ENCODE results near the gene PHAF1.

Gene PHAF1

DNA sequence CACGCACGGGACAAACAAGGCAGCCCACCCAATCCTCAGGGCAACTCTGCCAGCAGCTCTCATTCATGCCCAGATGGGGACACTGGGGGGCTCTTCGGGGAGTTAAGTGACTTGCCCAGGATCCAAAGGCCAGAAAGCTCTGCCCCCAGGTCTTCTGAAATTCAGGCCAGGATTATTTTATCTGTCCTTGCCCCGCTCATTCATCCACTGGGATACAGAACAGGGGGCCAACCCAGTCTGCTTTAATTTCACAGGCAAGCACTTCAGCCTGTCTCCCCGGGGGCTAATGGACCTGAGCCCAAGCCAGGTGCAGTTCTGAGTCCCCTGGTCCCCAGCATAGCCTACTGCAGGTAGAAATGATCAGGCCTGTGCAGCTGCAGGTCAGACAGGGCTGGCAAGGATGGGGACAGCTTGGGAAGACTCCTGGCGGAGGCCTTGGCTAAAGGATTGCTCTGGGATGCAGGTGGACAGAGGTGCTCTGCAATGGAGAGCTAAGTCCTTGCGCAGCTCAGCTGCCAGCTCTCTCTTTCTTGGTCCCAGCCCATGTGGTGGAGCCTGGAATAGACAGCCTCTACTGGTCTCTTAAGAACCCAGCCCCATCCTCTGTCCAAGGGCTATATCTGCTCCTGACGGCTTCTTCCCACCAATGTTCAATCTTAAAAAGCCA lies 41.8 kb downstream of the PHAF1 start:
- Histone ChIP-seq H3K4me2 (peak overlapping the region; percentile 79 to 97 (median 85); a peak in 14 of 22 replicates), H4K20me1 (peaks cover 66 to 100% (median 87%) of the 10 kb centered on the region in 11 experiments), H3K4me1 (peaks cover 19 to 35% (median 28%) of the 10 kb centered on the region in 10 experiments), H3K27ac (no peak overlapping the region), H3K36me3 (peaks cover 31 to 45% (median 35%) of the 10 kb centered on the region in 11 experiments), H3K9ac (no peak overlapping the region), H3K27me3 (peaks cover 29 to 61% (median 52%) of the 10 kb centered on the region in 11 experiments), H3K9me3 (replicated peaks in 1 of 11) (peaks cover 0 to 12% (median 0%) of the 10 kb centered on the region in 11 experiments; a peak in 4 of 22 replicates), H3K4me3 (0 out of 20 replicates have a peak overlapping the region, but pooled peaks of 1 of the 10 experiments have one; percentile 63)
- TF ChIP-seq Cebpa-rat (IDR thresholded peaks at IDR 0.05) = no peak

DNA sequence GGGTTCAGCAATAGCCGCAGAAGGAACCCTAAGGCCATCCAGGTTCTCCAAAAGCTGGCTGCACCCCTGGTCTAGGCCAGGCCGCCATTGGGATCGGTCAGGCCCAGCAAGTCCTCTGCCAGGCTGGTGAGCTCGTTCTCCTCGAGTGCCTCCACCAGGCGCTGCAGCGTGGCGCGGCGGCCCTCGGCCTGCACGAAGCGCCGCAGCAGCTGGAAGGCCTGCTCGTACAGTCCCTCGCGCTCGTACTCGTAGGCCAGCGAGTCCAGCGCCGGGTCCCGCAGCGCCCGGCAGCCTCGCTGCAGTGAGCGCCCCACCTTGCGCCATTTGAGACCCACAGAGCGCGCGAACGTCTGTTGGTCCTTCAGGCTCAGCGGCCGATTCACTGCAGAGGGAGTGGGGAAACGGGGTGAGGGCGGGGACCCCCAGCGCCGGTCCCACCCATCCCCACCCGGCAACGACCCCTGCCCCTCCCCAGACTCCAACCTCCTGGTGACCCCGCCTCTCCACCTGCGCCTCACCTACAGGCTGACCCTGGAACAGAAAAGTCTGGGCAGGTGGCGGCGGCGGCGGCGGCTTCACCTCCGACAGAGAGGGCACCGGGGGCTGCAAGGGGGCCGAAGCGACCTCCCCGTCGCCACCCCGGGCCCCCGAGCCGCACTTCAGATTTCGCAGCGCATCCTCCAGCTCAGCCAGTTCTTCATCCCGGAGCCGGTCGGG lies 45.0 kb downstream of the PHAF1 start:
- H3K4me3 ChIP-seq = no peak overlapping the region
- H3K4me2 ChIP-seq = peak overlapping the region; percentile 52 to 88 (median 71)
- peaks cover 0 to 6% (median 0%) of the 10 kb centered on the region in 11 experiments; a peak in 3 of 22 replicates for H3K9me3 ChIP-seq (replicated peaks in 1 of 11)
- H4K20me1 ChIP-seq = peaks cover 69 to 97% (median 87%) of the 10 kb centered on the region in 11 experiments
- H3K4me1 ChIP-seq = peaks cover 37 to 56% (median 46%) of the 10 kb centered on the region in 10 experiments
- H3K36me3 ChIP-seq = peaks cover 0 to 13% (median 4%) of the 10 kb centered on the region in 11 experiments; a peak in 14 of 22 replicates
- H3K9ac ChIP-seq = 0 out of 22 replicates have a peak overlapping the region, but pooled peaks of 1 of the 11 experiments have one; percentile 7
- peaks cover 20 to 55% (median 43%) of the 10 kb centered on the region in 11 experiments for H3K27me3 ChIP-seq
- no peak for TF ChIP-seq Cebpa-rat (IDR thresholded peaks at IDR 0.05)
- no peak overlapping the region for H3K27ac ChIP-seq

DNA sequence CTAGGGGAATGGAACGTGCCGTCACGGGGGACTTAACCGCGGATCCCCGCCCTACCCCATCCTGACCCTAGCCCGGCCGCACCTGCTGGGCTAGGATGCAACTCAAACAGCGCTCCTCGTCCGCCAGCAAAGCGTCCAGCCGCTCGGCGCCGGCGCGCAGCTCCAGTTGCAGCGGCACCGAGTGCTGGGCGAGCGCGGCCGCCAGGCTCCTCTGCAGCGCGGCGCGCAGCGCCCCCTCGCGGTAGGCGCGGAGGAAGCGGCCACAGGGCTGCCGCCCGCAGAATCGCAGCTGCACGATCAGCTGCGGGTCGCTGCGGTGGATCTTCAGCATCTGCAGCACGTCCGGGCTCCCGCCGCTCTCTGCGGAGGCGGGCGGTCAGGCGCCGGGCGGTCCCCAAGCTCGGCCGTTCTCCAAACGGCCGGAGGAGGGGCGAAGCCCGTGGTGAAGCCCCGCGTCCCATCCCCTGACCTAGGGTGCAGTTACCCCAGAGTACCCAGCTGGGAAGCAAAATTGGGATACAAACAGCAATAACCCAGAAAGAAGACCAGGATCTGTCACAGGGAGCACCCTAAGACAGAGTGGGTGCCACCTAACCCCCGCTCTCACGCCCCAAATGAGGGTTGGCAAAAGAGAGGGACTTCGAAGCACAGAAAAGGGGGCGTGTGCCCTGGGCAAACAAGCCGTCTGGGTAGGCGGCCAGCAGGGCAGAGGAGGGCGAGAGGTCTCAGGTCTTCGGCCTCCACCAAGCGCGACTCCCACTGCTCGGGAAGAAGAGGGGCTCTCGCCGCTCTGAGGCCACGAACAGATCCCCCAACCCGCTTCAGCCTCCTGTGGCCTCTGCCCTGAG lies 45.8 kb downstream of the PHAF1 start:
- no peak for TF ChIP-seq Cebpa-rat (IDR thresholded peaks at IDR 0.05)
- Histone ChIP-seq H3K9ac (0 out of 22 replicates have a peak overlapping the region, but pooled peaks of 1 of the 11 experiments have one; percentile 7), H4K20me1 (peaks cover 61 to 89% (median 79%) of the 10 kb centered on the region in 11 experiments), H3K27ac (no peak overlapping the region), H3K4me2 (peak overlapping the region; percentile 52 to 88 (median 71)), H3K36me3 (peaks cover 0 to 10% (median 0%) of the 10 kb centered on the region in 11 experiments; a peak in 2 of 22 replicates), H3K4me3 (no peak overlapping the region), H3K4me1 (peaks cover 31 to 56% (median 39%) of the 10 kb centered on the region in 10 experiments), H3K9me3 (replicated peaks in 1 of 11) (no peaks in the 10 kb centered on the region), H3K27me3 (peaks cover 13 to 47% (median 35%) of the 10 kb centered on the region in 11 experiments)

DNA sequence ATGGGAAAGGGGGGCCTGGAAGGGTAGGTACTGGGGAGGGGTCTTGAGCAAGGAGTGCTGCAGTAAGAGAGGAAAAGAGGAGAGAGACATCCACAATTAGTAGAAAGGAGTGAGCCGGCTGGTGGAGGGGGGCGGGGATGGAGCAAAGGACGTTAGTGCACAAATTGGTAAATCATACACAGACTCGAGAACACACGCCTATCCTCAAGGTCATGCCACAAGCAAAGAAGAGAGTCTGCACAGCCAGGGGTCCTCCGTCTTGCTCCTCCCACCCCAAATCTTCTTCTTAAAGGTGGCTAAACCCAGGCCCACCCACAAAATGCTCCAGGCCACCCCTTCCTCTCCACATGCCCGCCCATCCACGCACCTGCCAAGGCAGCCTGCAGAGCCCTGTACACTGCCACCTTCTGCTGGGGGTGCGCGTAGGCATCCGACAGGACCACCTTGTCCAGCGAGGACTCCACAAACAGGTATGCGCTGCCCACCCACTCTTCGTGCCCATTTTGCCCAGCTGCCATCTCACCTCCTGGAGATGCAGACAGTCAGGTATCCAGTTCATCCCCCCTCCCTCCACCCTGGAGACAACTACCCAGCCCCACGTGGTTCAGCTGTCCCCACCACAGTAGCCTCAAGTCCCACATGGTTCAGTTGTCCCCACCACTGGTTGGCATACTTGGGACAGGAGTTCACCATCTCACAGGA lies 46.6 kb downstream of the PHAF1 start:
- peaks cover 0 to 10% (median 0%) of the 10 kb centered on the region in 11 experiments; a peak in 2 of 22 replicates for H3K36me3 ChIP-seq
- TF ChIP-seq Cebpa-rat (IDR thresholded peaks at IDR 0.05) = no peak
- no peak overlapping the region for H3K4me3 ChIP-seq
- no peak overlapping the region for H3K9ac ChIP-seq
- H3K27me3 ChIP-seq = peaks cover 7 to 44% (median 31%) of the 10 kb centered on the region in 11 experiments
- no peak overlapping the region for H3K27ac ChIP-seq
- H3K4me1 ChIP-seq = peaks cover 29 to 54% (median 36%) of the 10 kb centered on the region in 10 experiments
- H3K4me2 ChIP-seq = peak overlapping the region in 8 of 11 experiments; percentile 7 to 81 (median 70); a peak in 13 of 22 replicates
- peaks cover 54 to 84% (median 72%) of the 10 kb centered on the region in 11 experiments for H4K20me1 ChIP-seq
- H3K9me3 ChIP-seq (replicated peaks in 1 of 11) = no peaks in the 10 kb centered on the region

DNA sequence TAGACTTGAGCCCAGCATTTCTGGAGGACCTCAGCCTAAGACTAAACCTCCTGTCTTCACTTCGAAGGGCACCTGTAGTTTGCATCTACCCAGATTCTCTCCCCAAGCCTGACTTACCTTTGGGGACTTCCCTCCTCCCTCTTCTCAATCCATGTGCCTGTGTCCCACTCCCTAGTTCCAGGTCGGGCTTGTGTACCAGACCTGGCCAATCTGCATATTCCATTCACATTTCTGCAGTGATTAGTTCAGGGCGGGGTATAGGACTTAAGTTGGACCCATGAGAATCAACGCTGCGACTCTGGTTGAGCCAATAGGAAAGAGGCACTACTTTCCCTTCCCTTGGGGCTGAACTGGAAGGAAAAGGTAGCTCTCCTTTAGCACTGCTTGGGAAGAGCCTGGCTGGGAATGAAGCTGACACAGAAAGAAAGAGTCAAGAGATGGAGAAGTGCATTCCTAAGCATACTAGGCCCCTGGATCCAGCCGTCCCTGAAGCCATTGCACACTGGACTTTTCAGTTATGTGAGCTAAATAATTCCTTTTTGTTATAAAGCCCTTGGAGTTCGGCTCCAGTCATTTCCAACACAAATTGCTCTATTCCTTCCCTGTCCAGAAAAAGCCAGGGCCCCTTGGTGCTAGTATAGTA lies 47.5 kb downstream of the PHAF1 start:
- peaks cover 36 to 59% (median 43%) of the 10 kb centered on the region in 10 experiments for H3K4me1 ChIP-seq
- no peaks in the 10 kb centered on the region for H3K9me3 ChIP-seq (replicated peaks in 1 of 11)
- peak overlapping the region in 7 of 11 experiments; percentile 2 to 100 (median 96); a peak in 5 of 22 replicates for H3K4me2 ChIP-seq
- H3K9ac ChIP-seq = no peak overlapping the region
- no peak overlapping the region for H3K27ac ChIP-seq
- peaks cover 53 to 84% (median 73%) of the 10 kb centered on the region in 11 experiments for H4K20me1 ChIP-seq
- TF ChIP-seq Cebpa-rat (IDR thresholded peaks at IDR 0.05) = no peak
- H3K36me3 ChIP-seq = peaks cover 0 to 10% (median 0%) of the 10 kb centered on the region in 11 experiments; a peak in 2 of 22 replicates
- peaks cover 11 to 44% (median 31%) of the 10 kb centered on the region in 11 experiments for H3K27me3 ChIP-seq
- H3K4me3 ChIP-seq = no peak overlapping the region

DNA sequence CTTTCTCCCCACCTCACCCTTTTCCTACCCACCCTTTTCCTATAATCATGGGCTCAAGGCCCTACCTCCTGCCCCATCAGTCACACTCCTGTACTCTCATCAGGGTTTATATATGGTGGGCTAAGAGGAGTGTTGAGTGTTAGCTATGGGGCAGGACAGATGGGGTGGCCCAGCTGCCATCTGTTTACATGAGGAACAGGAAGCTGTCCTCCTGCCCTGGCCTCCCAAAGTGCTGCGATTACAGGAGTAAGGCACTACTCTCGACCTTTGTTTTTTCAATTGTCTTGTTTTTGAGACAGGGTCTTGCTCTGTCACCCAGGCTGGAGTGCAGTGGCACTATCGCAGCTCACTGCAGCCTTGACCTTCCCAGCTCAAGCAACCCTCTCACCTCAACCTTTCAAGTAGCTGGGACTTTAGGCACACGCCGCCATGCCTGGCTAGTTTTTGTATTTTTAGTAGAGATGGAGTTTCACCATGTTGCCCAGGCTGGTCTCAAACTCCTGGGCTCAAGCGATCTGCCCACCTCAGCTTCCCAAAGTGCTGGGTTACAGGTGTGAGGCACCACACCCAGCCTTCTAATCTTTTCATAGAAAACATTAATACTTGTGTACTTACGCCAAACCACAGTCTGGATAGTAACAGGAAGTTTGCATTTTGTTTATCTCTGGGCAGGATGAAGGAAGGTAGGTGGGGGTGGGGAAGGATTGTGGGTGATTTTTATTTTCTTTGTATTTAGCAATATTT lies 48.3 kb downstream of the PHAF1 start:
- Histone ChIP-seq H3K4me2 (peak overlapping the region; percentile 80 to 100 (median 97)), H3K4me1 (peaks cover 43 to 67% (median 51%) of the 10 kb centered on the region in 10 experiments), H3K27me3 (peaks cover 20 to 44% (median 32%) of the 10 kb centered on the region in 11 experiments), H4K20me1 (peaks cover 57 to 84% (median 74%) of the 10 kb centered on the region in 11 experiments), H3K9ac (peak overlapping the region in 2 of 11 experiments; percentile 80 to 84; a peak in 2 of 22 replicates), H3K27ac (peak overlapping the region in 1 of 11 experiments; percentile 72; a peak in 1 of 22 replicates), H3K4me3 (peak overlapping the region in 6 of 10 experiments; percentile 77 to 97 (median 94); a peak in 6 of 20 replicates), H3K9me3 (replicated peaks in 1 of 11) (no peaks in the 10 kb centered on the region), H3K36me3 (peaks cover 0 to 10% (median 0%) of the 10 kb centered on the region in 11 experiments; a peak in 2 of 22 replicates)
- no peak for TF ChIP-seq Cebpa-rat (IDR thresholded peaks at IDR 0.05)

All from BLaER1 treated with 17β-estradiol and CSF1 and Interleukin-3, amounts not matched to agents 10 nM and 100 nM (cell line).